Calu3 (cell line): ENCODE data around the gene UNC5C. TPM values are rescaled to one million over a fixed set of nuclear protein-coding genes. Genes with fewer than 3 reads are reported as not detected.
A peak's percentile ranks its signal among the peaks of the same experiment; 100 is the strongest.

Experiments used
- BruUV-seq: library from RNA; stranded (reverse); fragments of 400-500 nt; replicated peaks from 2 replicates; lab custom pipeline; 2021; lab: Mats Ljungman, UMichigan
- CTCF ChIA-PET: fragments of 300-600 bp; sonication (Branson Sonifier 250); formaldehyde crosslinking; loops from one replicate; lab custom pipeline; 2022; ENCODE audit warnings: antibody characterized with exemption; lab: Charles Lee
- DNase-seq: peaks from one replicate; pipeline ENCODE4 v3.0.0; 2022
- H3K27ac Mint-ChIP-seq: one replicate; pipeline ENCODE4 v1.8.0; 2022; ENCODE audit warnings: mixed read lengths; ENCODE audit not compliant: unreplicated experiment
- H3K27me3 Mint-ChIP-seq: one replicate; pipeline ENCODE4 v1.8.0; 2022; ENCODE audit warnings: mixed read lengths; ENCODE audit not compliant: unreplicated experiment
- H3K36me3 Mint-ChIP-seq: one replicate; pipeline ENCODE4 v1.8.0; 2022; ENCODE audit warnings: mild to moderate bottlenecking, moderate library complexity, mixed read lengths; ENCODE audit not compliant: insufficient read depth, unreplicated experiment
- H3K4me1 Mint-ChIP-seq: one replicate; pipeline ENCODE4 v1.8.0; 2022; ENCODE audit warnings: mild to moderate bottlenecking, low read depth, mixed read lengths; ENCODE audit not compliant: unreplicated experiment
- H3K4me3 Mint-ChIP-seq: one replicate; pipeline ENCODE4 v1.8.0; 2022; ENCODE audit warnings: mild to moderate bottlenecking, low read depth, moderate library complexity, mixed read lengths; ENCODE audit not compliant: unreplicated experiment
- H3K9me3 Mint-ChIP-seq: one replicate; pipeline ENCODE4 v1.8.0; 2022; ENCODE audit warnings: low read depth, mixed read lengths; ENCODE audit not compliant: unreplicated experiment
- intact Hi-C: fragments of 100-400 bp; cut with micrococcal nuclease; formaldehyde crosslinking; loops from one replicate; pipeline ENCODE4 v1.10.0; 2022; ENCODE audit not compliant: unreplicated experiment
- total RNA-seq: library from RNA; stranded (reverse); gene quantifications from 2 replicates; pipeline ENCODE4 v1.2.3, GENCODE V29; 2022
- TF ChIP-seq, protein P1 (sequence below): fragments of 200-600 bp; IDR thresholded peaks from one replicate; pipeline ENCODE4 v1.8.0; 2022; ENCODE audit warnings: antibody characterized with exemption; ENCODE audit not compliant: unreplicated experiment

The UNC5C gene
- total RNA-seq, 1 experiment from 2014 or later = not detected

DNA sequence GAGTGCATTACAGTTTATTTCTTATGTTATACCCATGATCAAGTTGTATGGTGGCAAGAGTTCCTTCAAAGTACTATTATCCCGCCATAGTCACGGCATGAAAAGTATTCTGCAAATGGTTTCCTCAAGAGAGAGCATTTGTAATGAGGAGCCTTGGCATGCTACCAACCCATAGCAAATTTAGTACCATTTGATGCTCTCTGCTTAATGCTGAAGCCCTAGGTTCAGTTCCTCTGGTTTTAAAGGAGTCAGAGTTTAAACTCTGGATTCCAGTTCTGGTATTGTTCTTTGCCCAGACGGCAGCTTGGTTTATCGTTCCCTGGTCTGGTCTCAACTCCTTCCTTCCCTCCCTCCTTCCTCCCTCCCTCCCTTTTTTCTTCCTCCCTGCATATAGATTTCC is 419.7 kb downstream of the UNC5C start:
- BruUV-seq = no TSS peak
- TF ChIP-seq, protein P1, sequence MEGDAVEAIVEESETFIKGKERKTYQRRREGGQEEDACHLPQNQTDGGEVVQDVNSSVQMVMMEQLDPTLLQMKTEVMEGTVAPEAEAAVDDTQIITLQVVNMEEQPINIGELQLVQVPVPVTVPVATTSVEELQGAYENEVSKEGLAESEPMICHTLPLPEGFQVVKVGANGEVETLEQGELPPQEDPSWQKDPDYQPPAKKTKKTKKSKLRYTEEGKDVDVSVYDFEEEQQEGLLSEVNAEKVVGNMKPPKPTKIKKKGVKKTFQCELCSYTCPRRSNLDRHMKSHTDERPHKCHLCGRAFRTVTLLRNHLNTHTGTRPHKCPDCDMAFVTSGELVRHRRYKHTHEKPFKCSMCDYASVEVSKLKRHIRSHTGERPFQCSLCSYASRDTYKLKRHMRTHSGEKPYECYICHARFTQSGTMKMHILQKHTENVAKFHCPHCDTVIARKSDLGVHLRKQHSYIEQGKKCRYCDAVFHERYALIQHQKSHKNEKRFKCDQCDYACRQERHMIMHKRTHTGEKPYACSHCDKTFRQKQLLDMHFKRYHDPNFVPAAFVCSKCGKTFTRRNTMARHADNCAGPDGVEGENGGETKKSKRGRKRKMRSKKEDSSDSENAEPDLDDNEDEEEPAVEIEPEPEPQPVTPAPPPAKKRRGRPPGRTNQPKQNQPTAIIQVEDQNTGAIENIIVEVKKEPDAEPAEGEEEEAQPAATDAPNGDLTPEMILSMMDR = no peak
- no peak for DNase-seq
- no peak overlapping the region for H3K4me3 Mint-ChIP-seq
- no peak overlapping the region for H3K27ac Mint-ChIP-seq
- intact Hi-C loops = no loop called here
- CTCF ChIA-PET = no interaction called here
- H3K9me3 Mint-ChIP-seq = no peaks in the 10 kb centered on the region
- no peaks in the 10 kb centered on the region for H3K27me3 Mint-ChIP-seq
- H3K36me3 Mint-ChIP-seq = no peaks in the 10 kb centered on the region
- H3K4me1 Mint-ChIP-seq = peaks cover 11% of the 10 kb centered on the region

DNA sequence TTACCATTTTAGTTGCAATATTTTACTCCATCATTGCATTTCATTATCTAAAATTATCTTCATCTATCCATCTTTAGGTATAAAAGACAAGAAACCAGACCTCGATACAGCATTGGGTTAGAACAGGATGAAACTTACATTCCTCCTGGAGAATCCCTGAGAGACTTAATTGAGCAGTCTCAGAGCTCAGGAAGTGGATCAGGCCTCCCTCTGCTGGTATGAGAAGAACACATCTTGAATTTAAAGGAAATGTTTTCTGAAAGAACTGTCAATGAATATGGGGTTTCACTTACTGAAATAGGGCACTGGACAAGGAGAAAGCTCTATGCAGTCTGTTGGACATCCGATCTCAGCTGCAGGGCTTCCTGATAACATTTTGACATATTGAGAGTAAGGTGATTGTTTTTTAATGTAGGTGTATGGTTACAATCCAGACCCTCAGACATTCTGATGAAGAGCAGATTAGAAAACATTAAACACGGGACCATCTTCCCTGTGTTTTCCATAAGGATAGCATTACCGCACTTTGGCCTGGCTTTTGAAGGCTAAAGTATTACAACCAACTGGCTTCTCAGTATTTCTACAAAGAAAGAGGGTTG is 423.8 kb downstream of the UNC5C start:
- Mint-ChIP-seq H3K9me3 (no peaks in the 10 kb centered on the region), H3K27ac (no peak overlapping the region), H3K36me3 (no peaks in the 10 kb centered on the region), H3K4me3 (no peak overlapping the region), H3K27me3 (no peaks in the 10 kb centered on the region), H3K4me1 (peaks cover 8% of the 10 kb centered on the region)
- TF ChIP-seq, protein P1 = peak; percentile 33
- CTCF ChIA-PET = interaction anchor here (1.1 kb wide), 1 partner anchor 355 kb away, joined by 3 read pairs; no protein-coding TSS in a partner anchor
- BruUV-seq = no TSS peak
- DNase-seq = peak; percentile 26
- intact Hi-C loops = no loop called here

DNA sequence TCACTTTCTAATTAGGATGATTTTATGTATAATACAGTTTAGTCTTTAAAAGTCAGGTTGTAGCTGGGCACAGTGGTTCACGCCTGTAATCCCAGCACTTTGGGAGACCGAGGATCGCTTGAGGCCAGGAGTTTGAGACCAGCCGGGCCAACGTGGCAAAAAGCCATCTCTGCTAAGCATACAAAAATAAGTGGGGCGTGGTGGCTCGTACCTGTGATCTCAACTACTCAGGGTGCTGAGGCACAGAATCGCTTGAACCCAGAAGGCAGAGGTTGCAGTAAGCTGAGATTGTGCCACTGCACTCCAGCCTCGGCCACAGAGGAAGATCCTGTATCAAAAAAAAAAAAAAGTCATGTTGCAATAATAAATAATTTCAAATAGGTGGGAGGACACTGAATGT is 426.8 kb downstream of the UNC5C start:
- intact Hi-C loops = no loop called here
- H3K4me3 Mint-ChIP-seq = no peak overlapping the region
- no peaks in the 10 kb centered on the region for H3K36me3 Mint-ChIP-seq
- CTCF ChIA-PET = no interaction called here
- H3K9me3 Mint-ChIP-seq = no peaks in the 10 kb centered on the region
- BruUV-seq = no TSS peak
- no peaks in the 10 kb centered on the region for H3K27me3 Mint-ChIP-seq
- TF ChIP-seq, protein P1 = no peak
- no peak for DNase-seq
- H3K27ac Mint-ChIP-seq = no peak overlapping the region
- peaks cover 17% of the 10 kb centered on the region for H3K4me1 Mint-ChIP-seq

DNA sequence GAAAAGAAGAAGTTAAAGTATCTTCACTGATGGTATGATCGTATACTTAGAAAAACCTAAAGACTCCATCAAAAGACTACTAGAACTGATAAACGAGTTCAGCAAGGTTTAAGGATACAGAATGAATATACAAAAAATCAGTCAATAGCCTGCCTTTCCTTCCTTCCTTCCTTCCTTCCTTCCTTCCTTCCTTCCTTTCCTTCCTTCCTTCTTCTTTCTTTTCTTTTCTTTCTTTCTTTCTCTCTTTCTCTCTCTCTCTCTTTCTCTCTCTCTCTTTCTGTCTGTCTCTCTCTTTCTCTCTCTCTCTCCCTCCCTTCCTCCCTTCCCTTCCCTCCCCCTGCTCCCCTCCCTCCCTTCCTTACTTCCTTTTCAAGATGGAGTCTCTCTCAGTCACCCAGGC is 428.3 kb downstream of the UNC5C start:
- CTCF ChIA-PET = no interaction called here
- Mint-ChIP-seq H3K36me3 (no peaks in the 10 kb centered on the region), H3K27ac (no peak overlapping the region), H3K4me3 (no peak overlapping the region), H3K4me1 (peaks cover 17% of the 10 kb centered on the region), H3K9me3 (no peaks in the 10 kb centered on the region), H3K27me3 (no peaks in the 10 kb centered on the region)
- no peak for DNase-seq
- intact Hi-C loops = no loop called here
- TF ChIP-seq, protein P1 = no peak
- no TSS peak for BruUV-seq
